Measurements from ENCODE around the gene MSRB3.

- TF ChIP-seq EZH2 (IDR thresholded peaks at IDR 0.05) (no peak), POLR2AphosphoS5 (IDR thresholded peaks at IDR 0.05; ENCODE audit: borderline replicate concordance, low read depth, low read length) (no peak), FOXP2 (optimal IDR thresholded peaks at IDR 0.05; ENCODE audit: control extremely low read depth, extremely low read length, insufficient read depth) (no peak)
Observed at GRCh38 chr12:65278576-65279368, at the start of gene MSRB3.
